Measurements from ENCODE around the gene FADS6.

The FADS6 gene

DNA sequence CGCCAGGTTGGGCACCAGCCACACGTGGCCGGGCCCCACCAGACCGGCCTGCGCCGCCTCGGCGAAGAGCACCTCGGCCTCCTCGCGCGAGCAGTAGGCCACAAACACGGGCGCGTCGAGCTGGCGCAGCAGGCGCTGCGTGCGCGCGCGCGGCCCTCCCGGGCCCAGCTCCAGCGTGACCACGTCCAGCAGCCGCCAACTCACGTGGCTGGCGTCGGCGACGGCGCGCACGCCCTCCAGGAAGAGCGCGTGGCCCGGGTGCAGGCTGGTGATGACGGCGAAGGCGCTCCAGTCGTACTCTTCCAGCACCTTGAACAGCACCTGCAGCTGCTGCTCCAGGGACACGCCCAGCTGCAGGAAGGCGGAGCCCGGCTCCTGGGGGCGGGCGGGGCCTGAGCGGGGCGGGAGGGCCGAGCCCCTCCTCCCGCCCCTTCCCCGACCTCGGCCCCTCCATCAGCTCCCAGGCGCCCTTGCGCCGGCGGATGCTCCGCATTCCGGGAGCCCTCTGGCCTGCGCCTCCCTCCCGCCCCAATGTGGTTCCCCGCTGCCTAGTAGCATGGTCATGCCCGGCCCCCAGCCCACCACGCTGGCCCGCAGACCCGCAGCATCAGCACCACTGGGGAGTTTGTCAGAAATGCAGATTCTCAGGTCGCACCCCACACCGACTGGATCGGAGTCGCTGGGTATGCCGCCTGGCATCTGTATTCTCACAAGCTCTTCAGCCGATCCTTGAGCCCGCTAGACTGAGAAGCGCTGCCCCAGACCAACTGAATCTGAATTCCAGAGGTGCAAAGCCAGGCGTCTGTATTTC lies 41.0 kb downstream of the FADS6 start:
- no peak overlapping the region for H3K27ac ChIP-seq (ENCODE audit: low read length)
- TF ChIP-seq EZH2 (optimal IDR thresholded peaks at IDR 0.05; ENCODE audit: low read depth, low read length) (no peak), EZH2phosphoT487 (IDR thresholded peaks at IDR 0.05; ENCODE audit: low read length) (no peak)
- TF ChIP-seq, protein P1, sequence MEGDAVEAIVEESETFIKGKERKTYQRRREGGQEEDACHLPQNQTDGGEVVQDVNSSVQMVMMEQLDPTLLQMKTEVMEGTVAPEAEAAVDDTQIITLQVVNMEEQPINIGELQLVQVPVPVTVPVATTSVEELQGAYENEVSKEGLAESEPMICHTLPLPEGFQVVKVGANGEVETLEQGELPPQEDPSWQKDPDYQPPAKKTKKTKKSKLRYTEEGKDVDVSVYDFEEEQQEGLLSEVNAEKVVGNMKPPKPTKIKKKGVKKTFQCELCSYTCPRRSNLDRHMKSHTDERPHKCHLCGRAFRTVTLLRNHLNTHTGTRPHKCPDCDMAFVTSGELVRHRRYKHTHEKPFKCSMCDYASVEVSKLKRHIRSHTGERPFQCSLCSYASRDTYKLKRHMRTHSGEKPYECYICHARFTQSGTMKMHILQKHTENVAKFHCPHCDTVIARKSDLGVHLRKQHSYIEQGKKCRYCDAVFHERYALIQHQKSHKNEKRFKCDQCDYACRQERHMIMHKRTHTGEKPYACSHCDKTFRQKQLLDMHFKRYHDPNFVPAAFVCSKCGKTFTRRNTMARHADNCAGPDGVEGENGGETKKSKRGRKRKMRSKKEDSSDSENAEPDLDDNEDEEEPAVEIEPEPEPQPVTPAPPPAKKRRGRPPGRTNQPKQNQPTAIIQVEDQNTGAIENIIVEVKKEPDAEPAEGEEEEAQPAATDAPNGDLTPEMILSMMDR (IDR thresholded peaks at IDR 0.05; ENCODE audit: low read length) = no peak
- no peaks in the 10 kb centered on the region for H3F3A ChIP-seq (ENCODE audit: insufficient read depth, low read length)
- H3K79me2 ChIP-seq (ENCODE audit: low read length) = no peaks in the 10 kb centered on the region
- no peaks in the 10 kb centered on the region for H3K9me3 ChIP-seq (replicated peaks; ENCODE audit: insufficient read depth, low read length)
- no peaks in the 10 kb centered on the region for H4K20me1 ChIP-seq (ENCODE audit: insufficient read depth, low read length)
- H3K4me2 ChIP-seq (ENCODE audit: low read depth, low read length) = peak overlapping the region; percentile 80
- DNase-seq = peak; percentile 87
- peak overlapping the region; percentile 73 for H3K4me3 ChIP-seq (ENCODE audit: low read length)
- H2AFZ ChIP-seq (ENCODE audit: low read length) = peak overlapping the region; percentile 84
- H3K4me1 ChIP-seq (ENCODE audit: low read length) = 0 out of 2 replicates have a peak, but pooled peaks cover 4% of the 10 kb centered on the region
- peak overlapping the region; percentile 36; the same call in 1 of the 2 replicates for H3K9ac ChIP-seq (ENCODE audit: low read length)
- no peaks in the 10 kb centered on the region for H3K36me3 ChIP-seq (replicated peaks; ENCODE audit: insufficient read depth, low read length)
- peaks cover 37% of the 10 kb centered on the region for H3K27me3 ChIP-seq (replicated peaks; ENCODE audit: insufficient read depth, low read length)
- no peaks in the 10 kb centered on the region for H3K9me2 ChIP-seq (replicated peaks; ENCODE audit: insufficient read depth, low read length)

DNA sequence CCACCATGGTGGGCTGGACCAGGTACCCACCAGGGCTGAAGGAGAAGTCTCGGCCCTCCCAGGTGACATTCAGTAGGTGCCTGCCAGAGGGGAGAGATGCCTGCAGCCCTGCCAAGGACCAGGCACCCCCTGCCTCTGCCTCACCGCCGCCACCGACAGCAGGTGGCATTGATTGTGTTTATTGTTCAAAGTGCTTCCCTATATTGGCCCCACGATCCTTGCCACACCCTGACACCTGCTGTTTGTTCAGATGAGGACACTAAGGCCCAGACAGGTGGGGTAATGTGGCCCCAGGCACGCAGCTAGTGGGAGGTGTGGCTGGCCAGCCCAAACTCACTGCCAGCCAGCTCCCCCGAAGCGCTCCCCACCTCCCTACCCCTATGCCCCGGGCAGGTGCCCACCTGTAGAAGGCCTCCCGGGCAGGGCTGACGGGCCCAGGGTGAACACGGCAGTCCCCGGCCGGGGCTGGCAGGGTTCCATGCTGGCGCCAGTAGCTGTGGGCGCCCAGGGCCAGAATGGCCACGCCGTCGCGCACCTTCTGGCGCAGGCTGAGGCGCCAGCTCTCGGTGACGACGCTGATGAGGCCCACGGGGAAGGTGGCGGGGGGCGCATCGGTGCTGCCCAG lies 41.7 kb downstream of the FADS6 start:
- no peaks in the 10 kb centered on the region for H3K9me3 ChIP-seq (replicated peaks; ENCODE audit: insufficient read depth, low read length)
- no peak overlapping the region for H3K9ac ChIP-seq (ENCODE audit: low read length)
- no peak overlapping the region for H2AFZ ChIP-seq (ENCODE audit: low read length)
- TF ChIP-seq EZH2phosphoT487 (IDR thresholded peaks at IDR 0.05; ENCODE audit: low read length) (no peak), EZH2 (optimal IDR thresholded peaks at IDR 0.05; ENCODE audit: low read depth, low read length) (no peak)
- TF ChIP-seq, protein P1 (IDR thresholded peaks at IDR 0.05; ENCODE audit: low read length) = no peak
- H3K9me2 ChIP-seq (replicated peaks; ENCODE audit: insufficient read depth, low read length) = no peaks in the 10 kb centered on the region
- H3K27ac ChIP-seq (ENCODE audit: low read length) = no peak overlapping the region
- H4K20me1 ChIP-seq (ENCODE audit: insufficient read depth, low read length) = no peaks in the 10 kb centered on the region
- peaks cover 30% of the 10 kb centered on the region for H3K27me3 ChIP-seq (replicated peaks; ENCODE audit: insufficient read depth, low read length)
- 0 out of 2 replicates have a peak, but pooled peaks cover 4% of the 10 kb centered on the region for H3K4me1 ChIP-seq (ENCODE audit: low read length)
- H3K79me2 ChIP-seq (ENCODE audit: low read length) = no peaks in the 10 kb centered on the region
- no peak overlapping the region for H3K4me3 ChIP-seq (ENCODE audit: low read length)
- DNase-seq = no peak
- no peaks in the 10 kb centered on the region for H3F3A ChIP-seq (ENCODE audit: insufficient read depth, low read length)
- no peaks in the 10 kb centered on the region for H3K36me3 ChIP-seq (replicated peaks; ENCODE audit: insufficient read depth, low read length)
- H3K4me2 ChIP-seq (ENCODE audit: low read depth, low read length) = no peak overlapping the region

DNA sequence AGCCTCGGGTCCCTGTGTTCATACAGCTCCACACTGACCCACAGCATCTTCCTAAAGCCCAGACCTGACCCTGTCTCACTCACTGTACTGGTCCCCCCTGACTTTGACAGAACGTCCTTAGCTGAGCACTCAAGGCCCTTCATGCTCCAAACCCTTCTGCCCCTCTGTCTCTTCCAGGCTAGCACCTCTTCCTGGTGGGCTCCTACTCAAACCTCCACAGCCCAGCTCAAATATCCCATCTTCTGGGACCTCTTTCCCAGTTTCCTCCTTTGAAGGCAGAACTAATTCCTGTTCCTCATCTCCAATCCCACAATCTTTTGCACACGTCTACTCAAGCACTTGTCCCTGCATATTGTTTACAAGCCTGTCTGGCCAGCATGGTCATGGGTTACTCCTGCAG lies 42.5 kb downstream of the FADS6 start:
- Histone ChIP-seq H3K27ac (ENCODE audit: low read length) (no peak overlapping the region), H3K36me3 (replicated peaks; ENCODE audit: insufficient read depth, low read length) (no peaks in the 10 kb centered on the region), H3K4me3 (ENCODE audit: low read length) (no peak overlapping the region), H4K20me1 (ENCODE audit: insufficient read depth, low read length) (no peaks in the 10 kb centered on the region), H3K9me2 (replicated peaks; ENCODE audit: insufficient read depth, low read length) (no peaks in the 10 kb centered on the region), H2AFZ (ENCODE audit: low read length) (no peak overlapping the region), H3K27me3 (replicated peaks; ENCODE audit: insufficient read depth, low read length) (peaks cover 24% of the 10 kb centered on the region), H3F3A (ENCODE audit: insufficient read depth, low read length) (no peaks in the 10 kb centered on the region), H3K79me2 (ENCODE audit: low read length) (no peaks in the 10 kb centered on the region), H3K4me2 (ENCODE audit: low read depth, low read length) (no peak overlapping the region), H3K9ac (ENCODE audit: low read length) (no peak overlapping the region), H3K4me1 (ENCODE audit: low read length) (0 out of 2 replicates have a peak, but pooled peaks cover 1% of the 10 kb centered on the region), H3K9me3 (replicated peaks; ENCODE audit: insufficient read depth, low read length) (no peaks in the 10 kb centered on the region)
- no peak for DNase-seq
- TF ChIP-seq, protein P1 (IDR thresholded peaks at IDR 0.05; ENCODE audit: low read length) = no peak
- no peak for TF ChIP-seq EZH2 (optimal IDR thresholded peaks at IDR 0.05; ENCODE audit: low read depth, low read length)
